Neural progenitor cell (in vitro differentiated cells): ENCODE results near the gene RPH3AL. TPM values are rescaled to one million over a fixed set of nuclear protein-coding genes. Genes with fewer than 3 reads are reported as not detected.

ENCODE experiments used
- DNase-seq: peaks from one replicate; pipeline ENCODE4 v3.0.0-alpha.2; 2016; ENCODE audit warnings: low spot score
- H2AFZ ChIP-seq: fragments of 200-600 bp; sonication (generic); replicated peaks from 2 replicates; pipeline ENCODE4 v1.6.1; 2016; ENCODE audit warnings: antibody characterized with exemption
- H3F3A ChIP-seq: fragments of 200-600 bp; sonication (generic); 2 replicates; pipeline ENCODE4 v1.6.1; 2016; ENCODE audit warnings: antibody characterized with exemption, low read depth
- H3K27ac ChIP-seq: fragments of 200-600 bp; sonication (generic); 2 replicates; pipeline ENCODE4 v1.5.1; 2016; ENCODE audit warnings: mild to moderate bottlenecking
- H3K27me3 ChIP-seq: fragments of 200-600 bp; sonication (generic); 2 replicates; pipeline ENCODE4 v1.6.1; 2016; ENCODE audit warnings: mild to moderate bottlenecking, moderate library complexity
- H3K36me3 ChIP-seq: fragments of 200-600 bp; sonication (generic); 2 replicates; pipeline ENCODE4 v1.5.1; 2016
- H3K4me1 ChIP-seq: fragments of 200-600 bp; sonication (generic); 2 replicates; pipeline ENCODE4 v1.6.1; 2016; ENCODE audit warnings: mixed run types
- H3K4me2 ChIP-seq: fragments of 200-600 bp; sonication (generic); 2 replicates; pipeline ENCODE4 v1.6.1; 2016
- H3K4me3 ChIP-seq: fragments of 200-600 bp; sonication (generic); 2 replicates; pipeline ENCODE4 v1.5.1; 2016
- H3K79me2 ChIP-seq: fragments of 200-600 bp; sonication (generic); 2 replicates; pipeline ENCODE4 v1.6.1; 2016; ENCODE audit warnings: low read depth
- H3K9ac ChIP-seq: fragments of 200-600 bp; sonication (generic); 2 replicates; pipeline ENCODE4 v1.6.1; 2016
- H3K9me3 ChIP-seq: fragments of 200-600 bp; sonication (generic); 2 replicates; pipeline ENCODE4 v1.5.1; 2016; ENCODE audit warnings: low read depth
- H4K20me1 ChIP-seq: fragments of 200-600 bp; sonication (generic); 2 replicates; pipeline ENCODE4 v1.6.1; 2016; ENCODE audit warnings: low read depth
- H3K27ac Mint-ChIP-seq: 3 replicates; pipeline ENCODE4 v1.8.0; 2021; ENCODE audit warnings: mixed read lengths
- H3K27me3 Mint-ChIP-seq: 2 replicates; pipeline ENCODE4 v1.8.0; 2022; ENCODE audit warnings: low read depth, mild to moderate bottlenecking, inconsistent platforms, moderate library complexity, mixed read lengths; ENCODE audit not compliant: insufficient read depth
- H3K36me3 Mint-ChIP-seq: 3 replicates; pipeline ENCODE4 v1.8.0; 2021; ENCODE audit warnings: mixed read lengths
- H3K4me1 Mint-ChIP-seq: 3 replicates; pipeline ENCODE4 v1.8.0; 2021; ENCODE audit warnings: mixed read lengths
- H3K4me3 Mint-ChIP-seq: 3 replicates; pipeline ENCODE4 v1.8.0; 2021; ENCODE audit warnings: mild to moderate bottlenecking, moderate library complexity, mixed read lengths
- H3K9me3 Mint-ChIP-seq: 3 replicates; pipeline ENCODE4 v1.8.0; 2020; ENCODE audit warnings: mixed read lengths
- EZH2 ChIP-seq: fragments of 200-600 bp; sonication (generic); IDR thresholded peaks from 2 replicates; pipeline ENCODE4 v1.6.1; 2017; ENCODE audit warnings: antibody characterized with exemption, mild to moderate bottlenecking, moderate library complexity
- EZH2phosphoT487 ChIP-seq: fragments of 200-600 bp; sonication (generic); IDR thresholded peaks from 2 replicates; pipeline ENCODE4 v1.6.1; 2017; ENCODE audit warnings: antibody characterized with exemption
- total RNA-seq: library from RNA; depleted of rRNA; stranded (reverse); fragments of >200 nt; gene quantifications from 2 replicates; pipeline ENCODE4 v1.2.3, GENCODE V29; 2015; ENCODE audit warnings: low replicate concordance
- TF ChIP-seq, protein P1 (sequence below): fragments of 200-600 bp; sonication (generic); IDR thresholded peaks from 2 replicates; pipeline ENCODE4 v1.5.1; 2017; ENCODE audit warnings: antibody characterized with exemption, mild to moderate bottlenecking

The RPH3AL gene
- total RNA-seq, 1 donor from 2014 or later, result 7.5 TPM

DNA sequence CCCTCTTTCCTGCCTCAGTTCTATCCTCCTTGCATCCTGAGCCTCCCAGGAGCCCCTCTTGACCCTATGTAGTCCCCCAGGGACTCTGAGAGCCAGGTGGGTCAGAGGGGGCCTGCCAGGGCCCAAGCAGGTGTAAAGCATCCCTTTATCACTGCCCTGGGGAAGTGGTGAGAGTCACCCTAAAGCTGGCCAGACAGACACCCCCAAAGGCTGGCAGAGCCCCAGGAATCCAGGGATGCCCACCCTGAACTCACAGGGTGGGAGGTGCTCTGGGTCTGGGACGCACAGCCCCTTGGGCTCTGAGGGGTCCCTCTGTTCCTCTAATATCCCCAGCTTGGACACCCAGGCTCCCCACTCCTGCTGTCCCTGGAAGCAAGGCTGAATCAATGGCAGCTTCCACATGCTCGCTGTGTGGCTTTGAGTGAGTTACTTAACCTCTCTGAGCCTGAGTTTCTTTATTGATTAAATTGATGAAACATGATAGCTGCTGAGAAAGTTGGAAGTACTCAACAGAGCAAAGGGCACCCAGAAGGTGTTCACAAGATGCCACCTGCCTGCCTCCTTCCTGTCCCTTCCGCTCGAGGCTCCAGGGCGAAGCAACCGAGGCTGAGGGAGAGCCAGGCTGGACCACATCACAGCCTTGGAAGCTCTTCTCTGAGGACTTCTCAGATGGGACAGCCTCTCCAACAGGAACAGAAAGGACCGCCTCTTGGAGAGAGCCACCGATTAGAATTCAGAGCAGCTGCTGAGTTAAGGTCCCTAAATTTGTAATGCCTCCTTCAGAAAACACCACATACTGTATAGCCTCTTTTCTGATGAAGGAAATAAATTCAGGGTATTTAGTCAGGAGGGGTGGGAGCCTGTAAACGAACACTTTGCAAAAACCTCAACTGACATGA lies 104.0 kb downstream of the RPH3AL start:
- H3K4me1 Mint-ChIP-seq, result no peaks in the 10 kb centered on the region
- H3K27ac Mint-ChIP-seq, result no peak overlapping the region

DNA sequence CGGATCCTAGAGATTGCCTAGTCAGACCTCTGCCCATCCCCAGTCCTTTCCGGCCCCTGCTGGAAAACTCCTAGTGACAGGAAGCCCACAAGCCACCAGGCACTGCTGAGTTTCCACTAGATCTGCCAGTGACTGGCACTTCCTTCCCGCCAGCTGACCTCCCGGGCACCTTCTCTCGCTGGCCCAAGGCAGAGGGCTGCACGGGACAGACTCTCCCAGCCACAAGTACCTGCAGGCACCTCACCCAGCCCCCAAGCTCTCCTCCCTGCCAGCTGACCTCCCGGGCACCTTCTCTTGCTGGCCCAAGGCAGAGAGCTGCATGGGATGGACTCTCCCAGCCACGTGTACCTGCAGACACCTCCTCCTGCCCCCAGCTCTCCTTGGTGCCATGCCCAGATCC lies 104.8 kb downstream of the RPH3AL start:
- Histone ChIP-seq H3K9me3 (no peaks in the 10 kb centered on the region), H2AFZ (no peak overlapping the region), H4K20me1 (no peaks in the 10 kb centered on the region), H3K4me1 (no peaks in the 10 kb centered on the region), H3F3A (no peaks in the 10 kb centered on the region), H3K9ac (no peak overlapping the region), H3K79me2 (no peaks in the 10 kb centered on the region), H3K4me2 (no peak overlapping the region), H3K4me3 (no peak overlapping the region), H3K27ac (no peak overlapping the region), H3K27me3 (no peaks in the 10 kb centered on the region), H3K36me3 (no peaks in the 10 kb centered on the region)
- Mint-ChIP-seq H3K27me3 (peaks cover 12% of the 10 kb centered on the region), H3K27ac (peak overlapping the region; percentile 63), H3K4me3 (no peak overlapping the region), H3K4me1 (no peaks in the 10 kb centered on the region), H3K9me3 (peaks cover 5% of the 10 kb centered on the region), H3K36me3 (no peaks in the 10 kb centered on the region)
- no peak for DNase-seq
- TF ChIP-seq EZH2phosphoT487, result no peak
- TF ChIP-seq, protein P1, sequence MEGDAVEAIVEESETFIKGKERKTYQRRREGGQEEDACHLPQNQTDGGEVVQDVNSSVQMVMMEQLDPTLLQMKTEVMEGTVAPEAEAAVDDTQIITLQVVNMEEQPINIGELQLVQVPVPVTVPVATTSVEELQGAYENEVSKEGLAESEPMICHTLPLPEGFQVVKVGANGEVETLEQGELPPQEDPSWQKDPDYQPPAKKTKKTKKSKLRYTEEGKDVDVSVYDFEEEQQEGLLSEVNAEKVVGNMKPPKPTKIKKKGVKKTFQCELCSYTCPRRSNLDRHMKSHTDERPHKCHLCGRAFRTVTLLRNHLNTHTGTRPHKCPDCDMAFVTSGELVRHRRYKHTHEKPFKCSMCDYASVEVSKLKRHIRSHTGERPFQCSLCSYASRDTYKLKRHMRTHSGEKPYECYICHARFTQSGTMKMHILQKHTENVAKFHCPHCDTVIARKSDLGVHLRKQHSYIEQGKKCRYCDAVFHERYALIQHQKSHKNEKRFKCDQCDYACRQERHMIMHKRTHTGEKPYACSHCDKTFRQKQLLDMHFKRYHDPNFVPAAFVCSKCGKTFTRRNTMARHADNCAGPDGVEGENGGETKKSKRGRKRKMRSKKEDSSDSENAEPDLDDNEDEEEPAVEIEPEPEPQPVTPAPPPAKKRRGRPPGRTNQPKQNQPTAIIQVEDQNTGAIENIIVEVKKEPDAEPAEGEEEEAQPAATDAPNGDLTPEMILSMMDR, result no peak
- no peak for TF ChIP-seq EZH2

More for the DNA sequence above, 104.0 kb downstream of the RPH3AL start:
- Mint-ChIP-seq H3K36me3 (no peaks in the 10 kb centered on the region), H3K27me3 (peaks cover 9% of the 10 kb centered on the region), H3K9me3 (peaks cover 3% of the 10 kb centered on the region), H3K4me3 (no peak overlapping the region)
- no peak for TF ChIP-seq EZH2
- TF ChIP-seq EZH2phosphoT487, result no peak
- TF ChIP-seq, protein P1, result no peak
- Histone ChIP-seq H4K20me1 (no peaks in the 10 kb centered on the region), H3K4me1 (no peaks in the 10 kb centered on the region), H3K27me3 (no peaks in the 10 kb centered on the region), H3K4me2 (no peak overlapping the region), H3K9me3 (no peaks in the 10 kb centered on the region), H3K79me2 (no peaks in the 10 kb centered on the region), H3K9ac (no peak overlapping the region), H3K4me3 (no peak overlapping the region), H3K36me3 (no peaks in the 10 kb centered on the region), H3K27ac (no peak overlapping the region), H2AFZ (no peak overlapping the region), H3F3A (no peaks in the 10 kb centered on the region)
- DNase-seq, result no peak

DNA sequence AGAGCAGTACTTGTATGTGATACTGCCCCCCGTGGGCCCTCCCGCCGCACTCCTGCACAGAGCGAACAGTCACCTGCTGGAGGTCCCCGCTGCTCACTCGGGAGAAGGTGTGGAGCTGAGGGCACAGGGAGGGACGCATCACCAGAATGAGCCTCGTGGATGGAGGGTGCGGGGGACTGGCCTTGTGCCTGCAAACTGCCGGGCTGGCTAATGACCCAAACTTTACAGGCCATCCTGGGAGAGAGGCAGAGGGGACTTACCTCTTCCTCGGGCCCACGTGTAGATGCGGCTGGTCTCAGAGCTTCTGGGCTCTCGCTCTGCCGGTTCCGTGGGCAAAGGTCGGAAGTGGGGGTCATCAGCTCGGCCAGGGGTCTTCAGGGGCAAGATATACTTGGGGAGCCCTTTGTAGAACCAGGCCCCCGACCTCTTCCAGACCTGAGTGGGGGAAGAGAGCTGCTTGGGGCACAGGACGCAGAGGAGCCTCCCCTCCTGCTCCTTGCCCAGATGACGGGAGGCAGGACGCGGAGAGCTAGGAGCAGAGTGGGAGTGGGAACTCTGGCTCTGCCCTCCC lies 105.7 kb downstream of the RPH3AL start:
- DNase-seq, result no peak
- H3K4me2 ChIP-seq, result no peak overlapping the region
- no peaks in the 10 kb centered on the region for H3K79me2 ChIP-seq
- no peaks in the 10 kb centered on the region for H3K27me3 ChIP-seq
- no peak overlapping the region for H2AFZ ChIP-seq
- no peaks in the 10 kb centered on the region for H4K20me1 ChIP-seq
- H3K9ac ChIP-seq, result no peak overlapping the region
- Mint-ChIP-seq H3K36me3 (no peaks in the 10 kb centered on the region), H3K27ac (no peak overlapping the region), H3K4me1 (no peaks in the 10 kb centered on the region), H3K4me3 (no peak overlapping the region), H3K27me3 (peaks cover 12% of the 10 kb centered on the region), H3K9me3 (peaks cover 5% of the 10 kb centered on the region)
- no peak overlapping the region for H3K4me3 ChIP-seq
- no peaks in the 10 kb centered on the region for H3F3A ChIP-seq
- no peak overlapping the region for H3K27ac ChIP-seq
- no peaks in the 10 kb centered on the region for H3K4me1 ChIP-seq
- no peaks in the 10 kb centered on the region for H3K36me3 ChIP-seq
- no peaks in the 10 kb centered on the region for H3K9me3 ChIP-seq
- TF ChIP-seq EZH2phosphoT487 (no peak), EZH2 (no peak)
- TF ChIP-seq, protein P1, result no peak
